OCI-LY3 (cell line): ENCODE results near the gene B4GALT6.

Experiments used
- H2AFZ ChIP-seq: fragments of 200-600, 300-600 bp; shearing (Covaris generic); 2 replicates; pipeline ENCODE4 v1.6.0; 2014; ENCODE audit warnings: antibody characterized with exemption, low read depth, low read length
- H3K27ac ChIP-seq: fragments of 200-600, 300-600 bp; sonication (generic); 2 replicates; pipeline ENCODE4 v1.5.1; 2014; ENCODE audit warnings: mild to moderate bottlenecking, low read length, moderate library complexity, mixed read lengths
- H3K27me3 ChIP-seq: fragments of 200-600, 300-600 bp; sonication (generic); 2 replicates; pipeline ENCODE4 v1.6.1; 2014; ENCODE audit warnings: low read depth, low read length, mixed read lengths
- H3K36me3 ChIP-seq: fragments of 200-600, 300-600 bp; sonication (generic); replicated peaks from 2 replicates; pipeline ENCODE3; 2014; ENCODE audit warnings: low read depth, low read length, mixed read lengths
- H3K4me1 ChIP-seq: fragments of 300-600, 200-600 bp; sonication (generic); 2 replicates; pipeline ENCODE4 v1.6.1; 2014; ENCODE audit warnings: low read length, mixed read lengths
- H3K4me2 ChIP-seq: fragments of 200-600, 300-600 bp; sonication (generic); 2 replicates; pipeline ENCODE4 v1.6.1; 2014; ENCODE audit warnings: low read length, mixed read lengths
- H3K4me3 ChIP-seq: fragments of 300-600, 200-600 bp; sonication (generic); 2 replicates; pipeline ENCODE4 v1.5.1; 2014; ENCODE audit warnings: antibody characterized with exemption, mild to moderate bottlenecking, low read length, moderate library complexity
- H3K79me2 ChIP-seq: fragments of 300-600, 200-600 bp; shearing (Covaris generic); 2 replicates; pipeline ENCODE4 v1.6.1; 2014; ENCODE audit warnings: mild to moderate bottlenecking, low read length, mixed read lengths
- H3K9ac ChIP-seq: fragments of 300-600, 200-600 bp; shearing (Covaris generic); 2 replicates; pipeline ENCODE4 v1.6.0; 2014; ENCODE audit warnings: mild to moderate bottlenecking, low read length, moderate library complexity
- H3K9me3 ChIP-seq: fragments of 200-600, 300-600 bp; shearing (Covaris generic); 2 replicates; pipeline ENCODE4 v1.6.1; 2014; ENCODE audit warnings: low read length, mixed read lengths; ENCODE audit not compliant: insufficient read depth
- H4K20me1 ChIP-seq: fragments of 200-600, 300-600 bp; sonication (generic); 2 replicates; pipeline ENCODE4 v1.6.1; 2016; ENCODE audit warnings: low read length, mixed read lengths; ENCODE audit not compliant: insufficient read depth
- CTCF ChIP-seq: fragments of 200-600, 300-600 bp; sonication (generic); IDR thresholded peaks from 2 replicates; pipeline ENCODE4 v1.5.1; 2014; ENCODE audit warnings: antibody characterized with exemption, low read length, low read depth
- EZH2phosphoT487 ChIP-seq: fragments of 200-600 bp; shearing (Covaris generic); IDR thresholded peaks from 2 replicates; pipeline ENCODE4 v1.6.1; 2018; ENCODE audit warnings: antibody characterized with exemption, mixed run types, low read depth

Gene B4GALT6

GRCh38 chr18:31591113-31591512, 93.3 kb downstream of the B4GALT6 start:
- H3K27ac ChIP-seq = no peak overlapping the region
- H3K4me3 ChIP-seq = no peak overlapping the region
- H3K9ac ChIP-seq = no peak overlapping the region
- H3K4me1 ChIP-seq = no peaks in the 10 kb centered on the region
- H3K27me3 ChIP-seq = no peaks in the 10 kb centered on the region
- H3K9me3 ChIP-seq = no peaks in the 10 kb centered on the region
- H4K20me1 ChIP-seq = no peaks in the 10 kb centered on the region
- no peaks in the 10 kb centered on the region for H3K79me2 ChIP-seq
- H3K4me2 ChIP-seq = no peak overlapping the region
- no peaks in the 10 kb centered on the region for H3K36me3 ChIP-seq
- TF ChIP-seq CTCF = no peak
- no peak for TF ChIP-seq EZH2phosphoT487
- H2AFZ ChIP-seq = no peak overlapping the region

DNA sequence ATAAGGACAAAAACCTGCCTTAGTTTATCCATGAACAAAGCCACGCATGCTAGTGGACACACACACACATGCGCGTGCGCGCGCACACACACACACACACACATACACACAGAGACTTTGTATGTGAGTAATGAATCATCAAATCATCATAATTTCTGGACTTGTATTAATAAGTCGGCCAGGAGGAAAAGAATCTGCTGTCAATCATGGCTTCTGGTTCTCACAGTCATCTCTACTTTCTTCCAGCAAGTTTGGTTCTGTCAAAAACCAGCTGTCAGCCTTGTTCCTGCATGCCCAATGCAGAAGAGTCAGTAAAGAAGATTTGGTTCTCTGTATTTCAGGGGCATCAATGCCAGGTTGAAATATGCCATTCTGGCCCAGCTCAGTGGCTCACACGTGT, 93.8 kb downstream of the B4GALT6 start:
- no peak overlapping the region for H3K27ac ChIP-seq
- no peaks in the 10 kb centered on the region for H3K79me2 ChIP-seq
- H2AFZ ChIP-seq = no peak overlapping the region
- no peak overlapping the region for H3K4me2 ChIP-seq
- no peaks in the 10 kb centered on the region for H3K27me3 ChIP-seq
- H3K4me3 ChIP-seq = no peak overlapping the region
- no peaks in the 10 kb centered on the region for H3K4me1 ChIP-seq
- H3K9ac ChIP-seq = no peak overlapping the region
- H4K20me1 ChIP-seq = no peaks in the 10 kb centered on the region
- TF ChIP-seq EZH2phosphoT487 (no peak), CTCF (no peak)
- no peaks in the 10 kb centered on the region for H3K9me3 ChIP-seq
- H3K36me3 ChIP-seq = no peaks in the 10 kb centered on the region

DNA sequence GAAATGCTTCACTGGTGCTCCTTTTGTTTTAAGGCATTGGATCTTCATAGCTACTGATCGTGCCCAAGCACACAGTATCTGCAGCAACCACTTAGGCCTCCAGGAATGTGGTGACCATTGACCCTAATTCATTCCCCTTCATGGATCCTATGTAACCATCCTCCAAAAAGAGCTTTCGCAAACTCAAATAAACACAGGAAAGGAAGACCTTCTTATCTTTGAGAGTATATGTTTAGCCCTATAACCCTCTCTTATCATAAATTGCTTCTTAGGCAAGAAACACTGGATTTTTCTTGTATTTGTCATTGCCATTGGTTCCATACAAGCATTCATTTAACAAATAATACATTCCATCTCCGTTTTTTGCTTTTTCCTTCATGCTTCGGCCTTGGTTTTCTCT, 96.9 kb downstream of the B4GALT6 start:
- no peak overlapping the region for H3K9ac ChIP-seq
- H2AFZ ChIP-seq = no peak overlapping the region
- H4K20me1 ChIP-seq = no peaks in the 10 kb centered on the region
- no peak for TF ChIP-seq CTCF
- no peaks in the 10 kb centered on the region for H3K79me2 ChIP-seq
- no peaks in the 10 kb centered on the region for H3K36me3 ChIP-seq
- no peaks in the 10 kb centered on the region for H3K27me3 ChIP-seq
- H3K4me1 ChIP-seq = no peaks in the 10 kb centered on the region
- no peak overlapping the region for H3K4me2 ChIP-seq
- no peak overlapping the region for H3K27ac ChIP-seq
- no peaks in the 10 kb centered on the region for H3K9me3 ChIP-seq
- H3K4me3 ChIP-seq = no peak overlapping the region

DNA sequence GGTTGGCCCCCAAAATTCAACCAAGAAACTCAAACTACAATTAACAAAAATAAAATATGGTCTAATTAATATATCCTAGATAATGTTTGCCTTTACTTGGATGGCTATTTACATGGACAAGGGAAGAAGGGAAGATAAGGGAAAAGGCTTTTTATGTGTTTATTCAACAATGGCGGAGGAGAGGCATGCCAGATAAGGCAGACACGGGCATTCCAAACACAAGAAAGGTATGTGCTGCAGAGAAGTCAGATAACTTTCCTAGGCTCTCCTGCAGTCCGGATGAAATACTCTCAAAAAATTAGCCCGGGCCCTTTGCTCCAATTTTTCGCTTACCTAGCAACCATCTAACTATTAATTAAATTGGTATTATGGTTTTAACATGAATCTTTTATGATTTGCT, 97.8 kb downstream of the B4GALT6 start:
- Histone ChIP-seq H2AFZ (no peak overlapping the region), H3K4me1 (no peaks in the 10 kb centered on the region), H3K9ac (no peak overlapping the region), H3K27me3 (no peaks in the 10 kb centered on the region), H3K9me3 (no peaks in the 10 kb centered on the region), H3K27ac (no peak overlapping the region), H3K4me3 (no peak overlapping the region), H4K20me1 (no peaks in the 10 kb centered on the region), H3K36me3 (no peaks in the 10 kb centered on the region), H3K4me2 (no peak overlapping the region), H3K79me2 (no peaks in the 10 kb centered on the region)
- no peak for TF ChIP-seq EZH2phosphoT487
- no peak for TF ChIP-seq CTCF
